ENCODE data around the gene MAGI2. TPM values are rescaled to one million over a fixed set of nuclear protein-coding genes. Genes with fewer than 3 reads are reported as not detected.

Gene MAGI2
- total RNA-seq, 2 experiments from 2014 or later: 0.17 TPM

GRCh38 chr7:78487464-78487863 is 966.0 kb downstream of the MAGI2 start:
- H3K36me3 Mint-ChIP-seq: no peaks in the 10 kb centered on the region
- DNase-seq: no peak
- intact Hi-C loops (cut with micrococcal nuclease): no loop called here
- no peaks in the 10 kb centered on the region for H3K4me1 Mint-ChIP-seq (ENCODE audit: low read depth)
- no peak overlapping the region for H3K4me3 Mint-ChIP-seq
- no peaks in the 10 kb centered on the region for H3K27me3 Mint-ChIP-seq
- H3K9me3 Mint-ChIP-seq: no peaks in the 10 kb centered on the region
- ChIA-PET POLR2A (no interaction called here), CTCF (no interaction called here)
- no peak overlapping the region for H3K27ac Mint-ChIP-seq

DNA sequence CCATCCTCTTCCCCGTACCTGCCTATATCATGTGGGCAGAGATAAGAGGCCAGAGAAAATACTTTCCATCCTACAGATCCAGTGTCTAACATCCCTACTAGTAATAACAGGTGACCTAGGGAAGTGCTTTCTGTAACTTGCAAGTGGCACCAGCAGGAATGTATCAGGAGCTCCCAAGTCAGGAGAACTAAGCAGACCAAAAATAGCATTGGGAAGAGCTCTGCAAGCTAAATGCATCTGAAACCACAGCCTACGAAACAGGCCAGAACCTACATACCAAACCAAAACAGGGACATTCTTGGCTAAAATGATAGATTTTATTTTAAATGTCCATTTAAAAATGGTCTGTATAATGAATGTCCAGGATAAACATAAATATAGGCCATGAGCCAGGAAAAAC is 974.1 kb downstream of the MAGI2 start:
- intact Hi-C loops (cut with micrococcal nuclease): no loop called here
- no peak for DNase-seq
- POLR2A ChIA-PET: no interaction called here
- Mint-ChIP-seq H3K9me3 (no peaks in the 10 kb centered on the region), H3K36me3 (no peaks in the 10 kb centered on the region), H3K27me3 (no peaks in the 10 kb centered on the region), H3K27ac (no peak overlapping the region), H3K4me1 (ENCODE audit: low read depth) (no peaks in the 10 kb centered on the region), H3K4me3 (no peak overlapping the region)
- CTCF ChIA-PET: no interaction called here

DNA sequence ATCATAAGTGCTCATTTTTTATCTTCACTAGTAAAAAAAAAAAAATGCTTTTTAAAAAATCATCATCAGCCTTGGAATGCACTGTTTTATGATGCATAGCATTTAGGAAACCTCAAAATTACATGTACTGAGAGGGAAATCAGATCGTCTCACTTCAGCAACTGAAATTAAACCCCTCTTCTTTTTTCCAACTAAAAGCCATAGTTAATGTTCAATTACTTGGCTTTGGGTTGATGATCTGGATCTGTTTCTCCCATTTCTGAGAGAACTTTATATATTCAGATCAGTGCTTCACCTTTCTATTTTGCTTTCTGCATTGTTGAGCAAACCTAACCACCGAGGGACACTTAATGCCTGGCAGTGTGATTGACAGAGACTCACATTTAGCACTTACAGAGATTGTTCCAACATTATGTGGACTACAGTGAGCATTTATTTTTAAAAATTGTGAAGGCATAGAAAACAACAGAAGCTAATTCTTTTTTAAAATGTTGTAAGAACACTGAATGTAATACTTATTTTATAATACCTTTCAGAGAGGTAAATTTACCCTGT is 976.5 kb downstream of the MAGI2 start:
- ChIA-PET CTCF (no interaction called here), POLR2A (no interaction called here)
- Mint-ChIP-seq H3K36me3 (no peaks in the 10 kb centered on the region), H3K9me3 (no peaks in the 10 kb centered on the region), H3K27me3 (no peaks in the 10 kb centered on the region), H3K4me1 (ENCODE audit: low read depth) (no peaks in the 10 kb centered on the region), H3K4me3 (no peak overlapping the region), H3K27ac (no peak overlapping the region)
- DNase-seq: no peak
- intact Hi-C loops (cut with micrococcal nuclease): no loop called here

DNA sequence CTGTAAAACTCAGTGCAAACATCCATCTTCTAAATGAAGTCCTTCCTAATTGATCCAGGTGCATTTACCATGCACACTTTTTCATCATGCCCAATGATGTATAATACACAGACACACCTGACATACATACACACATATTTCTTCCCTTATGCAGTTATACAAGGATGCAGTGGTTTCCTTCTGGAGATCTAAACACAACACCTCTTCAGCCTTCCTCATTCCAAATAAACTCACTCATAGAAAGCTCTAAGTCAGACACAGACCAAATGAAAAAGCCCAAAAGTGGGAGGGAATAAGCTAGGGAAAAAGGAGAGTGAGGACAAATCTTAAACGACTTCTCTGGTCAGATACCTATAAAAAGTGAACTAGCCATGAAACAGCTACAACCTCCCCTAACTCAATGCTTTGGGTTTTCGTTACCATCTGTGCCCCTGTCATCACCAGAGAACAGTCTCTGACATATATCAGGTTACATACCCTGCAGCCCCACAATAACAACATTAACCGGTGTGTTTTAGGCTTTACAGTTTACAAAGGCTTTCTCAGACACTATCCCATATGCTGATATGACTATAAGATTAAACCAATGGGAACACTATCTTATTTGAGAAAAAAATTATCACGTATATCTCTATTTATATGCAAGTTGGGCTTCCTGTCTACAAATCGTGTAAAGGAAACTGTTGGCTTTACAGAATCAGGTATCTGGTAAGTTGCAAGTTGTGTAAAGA is 979.7 kb downstream of the MAGI2 start:
- CTCF ChIA-PET: no interaction called here
- intact Hi-C loops (cut with micrococcal nuclease): no loop called here
- POLR2A ChIA-PET: no interaction called here
- H3K9me3 Mint-ChIP-seq: no peaks in the 10 kb centered on the region
- no peaks in the 10 kb centered on the region for H3K36me3 Mint-ChIP-seq
- no peak for DNase-seq
- H3K4me3 Mint-ChIP-seq: no peak overlapping the region
- no peak overlapping the region for H3K27ac Mint-ChIP-seq
- H3K27me3 Mint-ChIP-seq: no peaks in the 10 kb centered on the region
- H3K4me1 Mint-ChIP-seq (ENCODE audit: low read depth): no peaks in the 10 kb centered on the region

- intact Hi-C loops (cut with micrococcal nuclease): no loop called here
- Mint-ChIP-seq H3K9me3 (no peaks in the 10 kb centered on the region), H3K4me1 (ENCODE audit: low read depth) (no peaks in the 10 kb centered on the region), H3K36me3 (no peaks in the 10 kb centered on the region), H3K4me3 (no peak overlapping the region), H3K27me3 (no peaks in the 10 kb centered on the region), H3K27ac (no peak overlapping the region)
- no peak for DNase-seq
- ChIA-PET CTCF (no interaction called here), POLR2A (no interaction called here)
Observed at GRCh38 chr7:78473021-78473420, 980.4 kb downstream of the MAGI2 start.

DNA sequence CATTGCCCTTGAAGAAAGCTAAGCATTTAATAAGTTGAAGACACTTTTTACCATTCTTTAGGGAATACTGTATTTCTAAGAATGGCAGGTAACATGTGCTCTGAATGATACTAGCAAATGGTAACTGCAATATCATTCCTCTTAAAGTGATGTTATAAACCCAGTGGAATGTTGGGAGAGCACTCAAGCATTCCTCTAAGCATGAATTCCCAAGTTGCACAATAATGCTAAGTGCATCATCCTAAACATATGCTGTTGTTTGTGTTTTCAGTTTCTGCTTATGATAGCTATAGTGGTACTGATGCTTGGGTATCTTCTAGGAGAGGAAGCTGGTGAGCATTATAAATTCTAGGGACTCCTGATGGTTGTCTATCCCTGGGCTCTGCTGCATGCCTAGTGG is 980.9 kb downstream of the MAGI2 start:
- no peaks in the 10 kb centered on the region for H3K9me3 Mint-ChIP-seq
- H3K4me1 Mint-ChIP-seq (ENCODE audit: low read depth): no peaks in the 10 kb centered on the region
- no peak for DNase-seq
- no peaks in the 10 kb centered on the region for H3K36me3 Mint-ChIP-seq
- ChIA-PET CTCF (no interaction called here), POLR2A (no interaction called here)
- no peak overlapping the region for H3K27ac Mint-ChIP-seq
- H3K4me3 Mint-ChIP-seq: no peak overlapping the region
- H3K27me3 Mint-ChIP-seq: no peaks in the 10 kb centered on the region
- intact Hi-C loops (cut with micrococcal nuclease): no loop called here

DNA sequence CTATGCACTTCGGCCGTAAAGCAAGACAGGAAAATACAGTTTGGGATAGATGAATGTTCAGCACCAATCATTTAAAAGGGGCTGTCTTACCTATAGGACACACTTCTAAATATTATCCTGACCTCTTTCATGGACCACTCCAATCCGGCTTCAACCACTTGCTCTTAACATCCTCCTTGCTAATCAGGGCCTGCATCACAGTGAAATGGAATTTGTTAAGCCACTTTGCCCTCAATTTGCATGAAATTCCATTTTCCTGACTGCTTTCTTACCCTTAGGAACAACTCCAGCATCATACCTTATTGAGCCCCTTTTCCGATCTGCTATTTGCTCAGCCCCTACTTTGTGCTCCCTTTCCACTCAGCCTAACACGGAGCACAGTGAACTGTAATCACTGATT is 987.6 kb downstream of the MAGI2 start:
- H3K27me3 Mint-ChIP-seq: no peaks in the 10 kb centered on the region
- no peaks in the 10 kb centered on the region for H3K4me1 Mint-ChIP-seq (ENCODE audit: low read depth)
- no peaks in the 10 kb centered on the region for H3K9me3 Mint-ChIP-seq
- ChIA-PET POLR2A (no interaction called here), CTCF (no interaction called here)
- no peak for DNase-seq
- no peaks in the 10 kb centered on the region for H3K36me3 Mint-ChIP-seq
- no peak overlapping the region for H3K27ac Mint-ChIP-seq
- H3K4me3 Mint-ChIP-seq: no peak overlapping the region
- intact Hi-C loops (cut with micrococcal nuclease): no loop called here

DNA sequence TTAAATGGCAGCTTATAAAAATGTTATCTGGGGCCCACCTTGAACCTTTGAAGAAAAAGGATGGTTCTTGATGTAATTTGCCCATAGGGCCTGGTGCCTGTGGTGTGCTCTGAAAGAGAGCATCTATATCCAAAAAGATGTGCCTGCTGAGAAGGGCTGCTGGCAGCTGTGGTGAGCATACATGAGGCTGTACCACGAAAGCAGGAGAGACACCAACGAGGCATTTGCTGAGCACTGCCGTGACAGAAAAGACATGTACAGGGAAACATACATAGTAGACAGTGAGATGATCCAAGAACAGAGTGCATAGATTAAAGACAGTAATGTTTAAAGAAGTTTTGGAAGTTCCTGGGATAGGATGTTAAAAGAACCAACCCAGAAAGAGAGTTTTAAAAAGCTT is 990.4 kb downstream of the MAGI2 start:
- Mint-ChIP-seq H3K4me1 (ENCODE audit: low read depth) (no peaks in the 10 kb centered on the region), H3K27ac (no peak overlapping the region)

DNA sequence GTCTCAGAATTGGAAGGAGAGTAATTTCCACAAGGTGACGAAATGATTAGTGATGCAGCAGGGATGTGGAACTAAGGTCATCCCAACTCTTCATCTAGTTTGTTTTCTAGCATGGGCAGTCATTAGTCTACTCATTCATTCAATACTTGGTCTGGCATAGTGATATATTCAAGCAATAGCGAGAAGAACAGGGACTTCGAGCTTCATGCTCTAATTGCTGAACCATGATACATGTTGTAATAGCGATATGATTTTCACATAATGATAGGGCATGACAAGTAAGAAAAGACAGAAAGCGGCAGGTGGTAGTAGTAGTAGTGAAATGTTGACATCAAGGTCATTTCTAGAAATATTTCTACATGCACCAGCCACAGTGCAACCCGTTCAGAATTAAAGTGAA is 1002.8 kb downstream of the MAGI2 start:
- peaks cover 2% of the 10 kb centered on the region for H3K9me3 Mint-ChIP-seq
- intact Hi-C loops (cut with micrococcal nuclease): no loop called here
- ChIA-PET CTCF (no interaction called here), POLR2A (no interaction called here)
- no peak overlapping the region for H3K27ac Mint-ChIP-seq
- no peaks in the 10 kb centered on the region for H3K27me3 Mint-ChIP-seq
- H3K4me1 Mint-ChIP-seq (ENCODE audit: low read depth): no peaks in the 10 kb centered on the region
- H3K36me3 Mint-ChIP-seq: no peaks in the 10 kb centered on the region
- no peak for DNase-seq
- no peak overlapping the region for H3K4me3 Mint-ChIP-seq

More for the DNA sequence above, 990.4 kb downstream of the MAGI2 start:
- Mint-ChIP-seq H3K9me3 (no peaks in the 10 kb centered on the region), H3K36me3 (no peaks in the 10 kb centered on the region), H3K4me3 (no peak overlapping the region), H3K27me3 (no peaks in the 10 kb centered on the region)
- ChIA-PET CTCF (no interaction called here), POLR2A (no interaction called here)
- intact Hi-C loops (cut with micrococcal nuclease): no loop called here
- no peak for DNase-seq

- intact Hi-C loops (cut with micrococcal nuclease): no loop called here
- Mint-ChIP-seq H3K4me1 (ENCODE audit: low read depth) (no peaks in the 10 kb centered on the region), H3K36me3 (no peaks in the 10 kb centered on the region), H3K27me3 (no peaks in the 10 kb centered on the region), H3K27ac (no peak overlapping the region), H3K4me3 (no peak overlapping the region), H3K9me3 (peaks cover 2% of the 10 kb centered on the region)
- no peak for DNase-seq
- POLR2A ChIA-PET: no interaction called here
- CTCF ChIA-PET: no interaction called here
Observed at GRCh38 chr7:78448911-78449310, 1004.6 kb downstream of the MAGI2 start.

GRCh38 chr7:78444267-78444666 is 1009.2 kb downstream of the MAGI2 start:
- intact Hi-C loops (cut with micrococcal nuclease): no loop called here
- peaks cover 2% of the 10 kb centered on the region for H3K9me3 Mint-ChIP-seq
- POLR2A ChIA-PET: no interaction called here

GRCh38 chr7:78443811-78444210 is 1009.7 kb downstream of the MAGI2 start:
- H3K4me1 Mint-ChIP-seq (ENCODE audit: low read depth): no peaks in the 10 kb centered on the region
- no peaks in the 10 kb centered on the region for H3K27me3 Mint-ChIP-seq
- peaks cover 2% of the 10 kb centered on the region for H3K9me3 Mint-ChIP-seq
- intact Hi-C loops (cut with micrococcal nuclease): no loop called here
- POLR2A ChIA-PET: no interaction called here
- no peaks in the 10 kb centered on the region for H3K36me3 Mint-ChIP-seq
- no peak for DNase-seq
- CTCF ChIA-PET: no interaction called here
- H3K27ac Mint-ChIP-seq: no peak overlapping the region
- H3K4me3 Mint-ChIP-seq: no peak overlapping the region

More at GRCh38 chr7:78444267-78444666, 1009.2 kb downstream of the MAGI2 start:
- DNase-seq: no peak
- no peak overlapping the region for H3K4me3 Mint-ChIP-seq
- no peak overlapping the region for H3K27ac Mint-ChIP-seq
- H3K36me3 Mint-ChIP-seq: no peaks in the 10 kb centered on the region
- H3K27me3 Mint-ChIP-seq: no peaks in the 10 kb centered on the region
- H3K4me1 Mint-ChIP-seq (ENCODE audit: low read depth): no peaks in the 10 kb centered on the region
- CTCF ChIA-PET: no interaction called here

DNA sequence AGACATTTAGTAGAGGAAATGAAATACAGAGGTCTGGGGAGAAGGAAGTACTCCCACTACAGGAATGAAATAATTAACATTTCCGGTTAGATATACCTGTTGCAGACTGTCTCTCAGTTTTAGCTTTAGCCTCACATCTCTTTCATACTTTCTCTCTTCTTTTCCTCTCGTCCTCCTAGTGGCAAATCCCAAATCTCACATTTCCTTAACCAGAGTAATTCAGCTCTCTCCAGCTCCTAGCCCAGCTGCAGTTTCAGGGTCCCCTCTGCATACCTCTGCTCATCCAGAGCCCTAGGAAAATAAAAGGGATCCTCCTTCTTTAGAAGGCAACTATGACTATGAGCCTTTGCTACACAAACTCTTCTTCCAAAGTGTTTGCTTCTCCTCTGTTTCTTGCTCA is 1011.7 kb downstream of the MAGI2 start:
- H3K36me3 Mint-ChIP-seq: no peaks in the 10 kb centered on the region
- no peak overlapping the region for H3K4me3 Mint-ChIP-seq
- POLR2A ChIA-PET: no interaction called here
- H3K27me3 Mint-ChIP-seq: no peaks in the 10 kb centered on the region
- no peak for DNase-seq
- no peaks in the 10 kb centered on the region for H3K9me3 Mint-ChIP-seq
- H3K27ac Mint-ChIP-seq: no peak overlapping the region
- no peaks in the 10 kb centered on the region for H3K4me1 Mint-ChIP-seq (ENCODE audit: low read depth)
- intact Hi-C loops (cut with micrococcal nuclease): no loop called here
- CTCF ChIA-PET: no interaction called here
